Left ventricle myocardium inferior (tissue), 1 donor: ENCODE results near the gene SLC25A25. TPM values are rescaled to one million over a fixed set of nuclear protein-coding genes. Genes with fewer than 3 reads are reported as not detected.
"Not testable (repeated sequence)": the region's sequence is repeated elsewhere in the genome, so short reads cannot be mapped to it uniquely, and the experiment has no call there.

Experiments
- DNase-seq: peaks from one replicate; pipeline ENCODE4 v3.0.0-alpha.2; 2020
- H3K27ac ChIP-seq: fragments of 200-600 bp; replicated peaks from 2 replicates; pipeline ENCODE4 v1.8.0; 2021
- H3K27me3 ChIP-seq: fragments of 200-600 bp; 2 replicates; pipeline ENCODE4 v1.8.0; 2021; ENCODE audit warnings: low read depth
- H3K36me3 ChIP-seq: fragments of 200-600 bp; 2 replicates; pipeline ENCODE4 v1.8.0; 2021
- H3K4me1 ChIP-seq: fragments of 200-600 bp; 2 replicates; pipeline ENCODE4 v1.8.0; 2021
- H3K4me3 ChIP-seq: fragments of 200-600 bp; 2 replicates; pipeline ENCODE4 v1.8.0; 2021; ENCODE audit warnings: mild to moderate bottlenecking, moderate library complexity
- H3K9me3 ChIP-seq: fragments of 200-600 bp; replicated peaks from 2 replicates; pipeline ENCODE4 v1.8.0; 2021
- intact Hi-C: fragments of 100-400 bp; cut with micrococcal nuclease; formaldehyde crosslinking; loops from one replicate; pipeline ENCODE4 v1.11.0; 2022
- total RNA-seq: library from RNA; stranded (reverse); fragmentation: NEBNext Ultra II Directional; extraction: Animal tissue kit (Norgen Biotek cat#: 25700); gene quantifications from one replicate; pipeline ENCODE4 v1.2.1, GENCODE V29; 2021
- TF ChIP-seq, protein P1 (sequence below): fragments of 200-600 bp; IDR thresholded peaks from 2 replicates; pipeline ENCODE4 v1.8.0; 2021; ENCODE audit warnings: antibody characterized with exemption, mild to moderate bottlenecking, borderline replicate concordance
- donor health status: DM: no; HTN: yes; CAD: no; lungs with severe emphysema.

SLC25A25 gene
- total RNA-seq, 1 donor from 2014 or later: 5.4 TPM

DNA sequence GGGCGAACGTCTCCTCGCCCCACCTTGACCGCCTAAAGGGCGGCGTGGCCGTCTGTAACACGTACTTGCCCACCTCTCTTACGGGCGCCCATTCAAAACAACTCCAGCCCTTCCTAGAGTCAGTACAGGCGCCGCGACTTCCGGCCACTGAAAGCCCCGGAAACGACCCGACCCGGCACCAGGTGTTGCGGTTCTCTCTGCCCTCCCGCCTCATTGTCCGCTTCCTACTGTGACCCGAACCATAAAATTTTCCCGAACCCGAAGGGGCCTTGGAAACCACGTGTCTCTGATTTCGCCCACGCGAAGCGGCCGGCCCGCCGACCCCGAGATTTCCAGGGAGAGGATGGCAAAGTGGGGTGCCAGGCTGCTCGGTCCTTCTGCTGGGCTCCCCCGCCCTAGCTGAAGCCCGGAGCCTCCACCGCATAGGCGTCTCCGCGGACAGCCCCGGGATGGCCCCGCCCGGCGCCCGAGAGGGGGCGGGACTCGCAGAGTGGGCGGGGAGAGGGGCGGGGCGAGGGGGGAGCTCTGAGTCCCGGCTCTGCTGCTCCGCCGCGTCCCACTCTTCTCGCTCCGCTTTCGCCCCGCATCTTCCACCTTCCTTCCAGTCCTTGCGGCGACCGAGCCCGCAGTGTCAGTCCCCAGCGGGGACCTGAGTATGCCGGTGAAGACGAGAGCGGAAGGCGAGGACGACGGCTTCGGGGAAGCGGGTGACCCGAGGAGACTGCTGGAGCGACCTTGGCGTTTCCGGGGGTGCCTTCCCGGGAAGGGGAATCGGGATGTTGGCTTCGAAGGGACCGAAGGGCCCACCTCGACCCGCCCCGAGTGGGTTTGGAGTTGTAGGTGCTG is 60.2 kb downstream of the SLC25A25 start:
- intact Hi-C loops: no loop called here

DNA sequence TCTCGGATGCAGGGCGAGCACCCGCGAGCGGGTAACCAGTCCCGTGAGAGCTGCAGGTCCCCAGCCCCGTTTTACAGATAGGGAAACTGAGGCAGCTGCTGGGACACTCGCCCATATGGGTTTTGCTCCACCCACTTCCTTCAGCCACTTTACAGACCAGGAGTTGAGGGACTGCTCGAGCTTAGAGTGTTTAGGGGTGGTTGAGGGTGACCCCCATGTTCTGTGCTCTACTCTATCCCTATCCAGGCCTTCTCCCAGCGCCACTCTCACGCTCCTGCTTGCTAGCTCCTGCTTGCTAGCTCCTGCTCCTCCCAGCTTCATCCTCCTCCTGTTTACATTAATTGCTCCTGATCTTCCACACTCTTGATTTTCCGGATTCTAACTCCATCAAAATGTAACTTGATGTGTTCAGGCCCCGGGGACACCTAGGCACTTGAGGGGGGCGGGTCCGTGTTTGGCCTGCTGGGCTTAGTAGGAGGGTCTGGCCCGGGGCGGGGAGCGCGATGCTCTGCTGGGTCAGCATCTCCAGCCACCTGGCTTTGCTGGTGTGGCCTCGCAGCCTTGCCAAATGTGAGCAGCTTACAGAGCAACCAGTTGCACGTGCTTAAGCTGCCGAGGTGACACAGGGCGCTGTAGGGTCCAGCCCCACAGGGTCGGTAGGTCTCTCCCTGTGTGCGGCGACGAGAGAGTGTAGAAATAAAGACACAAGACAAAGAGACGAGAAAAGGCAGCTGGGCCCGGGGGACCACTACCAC is 61.0 kb downstream of the SLC25A25 start:
- intact Hi-C loops: no loop called here
- TF ChIP-seq, protein P1, sequence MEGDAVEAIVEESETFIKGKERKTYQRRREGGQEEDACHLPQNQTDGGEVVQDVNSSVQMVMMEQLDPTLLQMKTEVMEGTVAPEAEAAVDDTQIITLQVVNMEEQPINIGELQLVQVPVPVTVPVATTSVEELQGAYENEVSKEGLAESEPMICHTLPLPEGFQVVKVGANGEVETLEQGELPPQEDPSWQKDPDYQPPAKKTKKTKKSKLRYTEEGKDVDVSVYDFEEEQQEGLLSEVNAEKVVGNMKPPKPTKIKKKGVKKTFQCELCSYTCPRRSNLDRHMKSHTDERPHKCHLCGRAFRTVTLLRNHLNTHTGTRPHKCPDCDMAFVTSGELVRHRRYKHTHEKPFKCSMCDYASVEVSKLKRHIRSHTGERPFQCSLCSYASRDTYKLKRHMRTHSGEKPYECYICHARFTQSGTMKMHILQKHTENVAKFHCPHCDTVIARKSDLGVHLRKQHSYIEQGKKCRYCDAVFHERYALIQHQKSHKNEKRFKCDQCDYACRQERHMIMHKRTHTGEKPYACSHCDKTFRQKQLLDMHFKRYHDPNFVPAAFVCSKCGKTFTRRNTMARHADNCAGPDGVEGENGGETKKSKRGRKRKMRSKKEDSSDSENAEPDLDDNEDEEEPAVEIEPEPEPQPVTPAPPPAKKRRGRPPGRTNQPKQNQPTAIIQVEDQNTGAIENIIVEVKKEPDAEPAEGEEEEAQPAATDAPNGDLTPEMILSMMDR: no peak
- no peak for DNase-seq
- Histone ChIP-seq H3K9me3 (no peaks in the 10 kb centered on the region), H3K36me3 (peaks cover 12% of the 10 kb centered on the region), H3K27me3 (no peaks in the 10 kb centered on the region), H3K4me3 (peak overlapping the region; percentile 97), H3K27ac (peak overlapping the region; percentile 99), H3K4me1 (peaks cover 64% of the 10 kb centered on the region)

More for the DNA sequence above, 60.2 kb downstream of the SLC25A25 start:
- H3K4me1 ChIP-seq: peaks cover 64% of the 10 kb centered on the region
- peaks cover 20% of the 10 kb centered on the region for H3K36me3 ChIP-seq
- no peaks in the 10 kb centered on the region for H3K27me3 ChIP-seq
- H3K4me3 ChIP-seq: peak overlapping the region; percentile 97
- DNase-seq: peak; percentile 85
- H3K9me3 ChIP-seq: no peaks in the 10 kb centered on the region
- TF ChIP-seq, protein P1: no peak
- peak overlapping the region; percentile 99 for H3K27ac ChIP-seq

DNA sequence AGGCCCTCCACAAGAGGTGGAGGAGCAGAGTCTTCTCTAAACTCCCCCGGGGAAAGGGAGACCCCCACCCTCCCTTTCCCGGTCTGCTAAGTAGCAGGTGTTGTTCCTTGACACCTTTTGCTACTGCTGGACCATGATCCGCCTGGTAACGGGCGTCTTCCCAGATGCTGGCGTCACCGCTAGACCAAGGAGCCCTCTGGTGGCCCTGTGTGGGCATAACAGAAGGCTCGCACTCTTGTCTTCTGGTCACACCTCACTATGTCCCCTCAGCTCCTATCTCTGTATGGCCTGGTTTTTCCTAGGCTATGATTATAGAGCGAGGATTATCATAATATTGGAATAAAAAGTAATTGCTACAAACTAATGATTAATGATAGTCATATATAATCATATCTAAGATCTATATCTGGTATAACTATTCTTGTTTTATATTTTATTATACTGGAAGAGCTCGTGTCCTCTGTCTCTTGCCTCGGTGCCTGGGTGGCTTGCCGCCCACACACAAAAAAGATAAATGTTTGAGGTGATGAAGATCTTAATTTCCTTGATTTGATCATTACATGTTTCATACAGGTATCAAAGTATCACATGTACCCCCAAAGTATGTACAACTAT is 62.1 kb downstream of the SLC25A25 start:
- H3K27me3 ChIP-seq, H3K27ac ChIP-seq, H3K9me3 ChIP-seq, H3K4me3 ChIP-seq, H3K36me3 ChIP-seq, intact Hi-C loops: not testable (repeated sequence)
- peak; percentile 60 for DNase-seq
- H3K4me1 ChIP-seq: peaks cover 59% of the 10 kb centered on the region
- TF ChIP-seq, protein P1: peak; percentile 61

DNA sequence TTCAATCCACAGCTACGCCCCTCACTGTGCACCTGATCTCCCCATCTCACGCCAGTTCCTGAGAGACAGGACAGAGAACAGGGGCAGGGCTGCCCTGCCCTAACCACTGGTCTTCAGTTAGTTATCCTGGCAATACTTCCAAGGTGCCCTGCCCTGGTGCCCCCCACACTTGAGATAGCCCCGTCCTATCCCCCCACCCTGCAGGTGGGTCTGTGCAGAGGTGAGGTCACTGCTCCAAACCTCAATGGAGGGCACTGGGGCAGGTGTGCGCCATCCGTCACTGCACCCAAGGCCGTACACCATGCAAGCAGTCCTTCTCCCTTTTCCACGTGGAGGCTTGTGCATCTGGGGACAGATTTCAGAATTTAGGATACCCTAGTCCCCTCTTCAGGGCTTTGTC is 62.6 kb downstream of the SLC25A25 start:
- H3K27me3 ChIP-seq, H3K36me3 ChIP-seq, H3K27ac ChIP-seq, H3K4me3 ChIP-seq, intact Hi-C loops, H3K9me3 ChIP-seq: not testable (repeated sequence)
- peaks cover 53% of the 10 kb centered on the region for H3K4me1 ChIP-seq
- peak; percentile 5 for DNase-seq

DNA sequence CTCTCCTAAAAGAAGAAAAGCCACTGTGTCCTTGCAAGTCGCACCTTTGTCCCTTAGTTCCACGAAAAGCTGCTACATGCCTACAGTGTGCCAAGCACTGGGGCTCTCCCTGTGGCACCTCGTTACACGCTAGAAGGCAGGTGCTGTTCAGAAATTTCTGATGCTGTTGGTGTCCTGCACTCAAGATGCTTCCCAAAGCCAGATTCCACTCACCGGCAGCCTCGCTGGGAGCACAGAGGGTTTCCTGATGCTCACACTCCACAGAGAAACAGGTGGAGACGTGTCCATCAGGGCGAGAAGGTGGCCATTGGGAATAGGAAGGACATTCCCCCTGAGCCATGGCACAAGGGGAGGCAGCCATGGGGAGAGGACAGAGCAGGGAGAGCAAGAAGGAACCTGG is 63.3 kb downstream of the SLC25A25 start:
- H3K27ac ChIP-seq: peak overlapping the region; percentile 30
- H3K4me1 ChIP-seq: peaks cover 46% of the 10 kb centered on the region
- H3K9me3 ChIP-seq, H3K36me3 ChIP-seq, H3K27me3 ChIP-seq, DNase-seq, H3K4me3 ChIP-seq, intact Hi-C loops: not testable (repeated sequence)

DNA sequence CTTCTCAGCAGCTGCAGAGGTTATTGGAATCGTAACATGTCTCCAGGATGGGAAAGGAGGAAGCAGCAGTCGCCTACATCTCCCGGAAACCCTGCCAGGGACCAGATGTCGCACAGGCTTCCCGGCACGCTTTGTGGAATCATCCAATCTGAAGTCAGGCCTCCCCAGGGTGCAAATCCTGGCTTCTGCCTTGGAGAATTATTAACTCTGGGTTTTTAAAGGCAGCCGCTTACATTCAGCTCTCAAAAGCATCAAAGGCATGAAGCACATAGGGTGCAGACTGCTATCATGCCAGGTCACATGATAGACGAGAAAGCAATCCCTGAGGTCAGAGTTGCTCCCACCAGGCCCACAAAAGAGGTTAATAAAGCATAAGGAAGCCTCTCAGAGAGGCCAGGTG is 64.1 kb downstream of the SLC25A25 start:
- H3K36me3 ChIP-seq: not testable (repeated sequence)

DNA sequence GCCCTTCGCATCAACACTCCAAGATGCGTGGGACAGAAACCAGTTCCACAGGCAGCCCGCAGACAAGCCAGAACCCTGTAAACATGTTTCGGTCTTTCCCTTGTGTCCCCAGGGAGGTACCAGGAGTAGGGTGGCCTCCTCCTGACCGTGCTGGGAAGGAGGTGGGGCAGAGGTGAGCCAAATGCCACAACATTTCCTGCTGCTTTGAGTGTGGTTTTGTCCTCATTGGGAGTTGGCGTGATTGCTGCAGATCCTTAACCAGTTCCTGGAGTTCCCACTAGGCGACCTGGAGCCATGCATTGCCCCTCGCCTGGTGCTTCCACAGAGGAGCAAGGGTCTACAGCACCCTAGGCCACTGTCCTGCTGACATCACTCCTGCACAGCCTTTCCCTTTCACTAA is 67.5 kb downstream of the SLC25A25 start:
- DNase-seq, intact Hi-C loops, H3K27ac ChIP-seq, H3K4me3 ChIP-seq, H3K27me3 ChIP-seq, H3K9me3 ChIP-seq, H3K36me3 ChIP-seq: not testable (repeated sequence)
- H3K4me1 ChIP-seq: peaks cover 12% of the 10 kb centered on the region

More for the DNA sequence above, 64.1 kb downstream of the SLC25A25 start:
- H3K27me3 ChIP-seq, H3K4me3 ChIP-seq, intact Hi-C loops, H3K9me3 ChIP-seq: not testable (repeated sequence)
- Histone ChIP-seq H3K27ac (peak overlapping the region; percentile 30), H3K4me1 (peaks cover 38% of the 10 kb centered on the region)
- DNase-seq: peak; percentile 66
